Measurements from ENCODE around the gene ZNF285.
"Not testable (repeated sequence)": the region's sequence is repeated elsewhere in the genome, so short reads cannot be mapped to it uniquely, and the experiment has no call there.

The ZNF285 gene

GRCh38 chr19:44401139-44402115 is at the start of gene ZNF285:
Gene ZNF285 (minus strand): TSS chr19:44401608. CDS start chr19:44397213, 4,395 bp downstream.
- no peak for DNase-seq (ENCODE audit: low spot score)

GRCh38 chr19:44447916-44448674 is 46.7 kb upstream of the ZNF285 start, which contains the start of gene ZNF229:
Gene ZNF229 (minus strand): TSS chr19:44448472. CDS start chr19:44442847, 5,625 bp downstream.
- no peak for DNase-seq (ENCODE audit: low spot score)

GRCh38 chr19:44438441-44438840 is 37.0 kb upstream of the ZNF285 start:
- no peak for DNase-seq (ENCODE audit: low spot score)

- no peak for DNase-seq (ENCODE audit: low spot score)
These were observed 34.0 kb upstream of the ZNF285 start for GRCh38 chr19:44435441-44435840.

- peak; percentile 85 for DNase-seq (ENCODE audit: low spot score)
These were observed 29.5 kb upstream of the ZNF285 start for GRCh38 chr19:44430956-44431355.

- DNase-seq (ENCODE audit: low spot score): not testable (repeated sequence)
These were observed 14.1 kb upstream of the ZNF285 start for GRCh38 chr19:44415553-44415952.

GRCh38 chr19:44389268-44389667 is 12.1 kb downstream of the ZNF285 start:
- DNase-seq (ENCODE audit: low spot score): not testable (repeated sequence)

- DNase-seq (ENCODE audit: low spot score): no peak
These were observed 26.6 kb downstream of the ZNF285 start for GRCh38 chr19:44374789-44375188.

GRCh38 chr19:44371815-44372480 is 29.5 kb downstream of the ZNF285 start:
- no peak for DNase-seq (ENCODE audit: low spot score)

- no peak for DNase-seq (ENCODE audit: low spot score)
These were observed 34.4 kb downstream of the ZNF285 start for GRCh38 chr19:44367024-44367423.

GRCh38 chr19:44356383-44357111 is 44.9 kb downstream of the ZNF285 start, which contains the start of gene ZNF112:
Gene ZNF112 (minus strand): TSS chr19:44356680. CDS start chr19:44340539, 16,141 bp downstream.
- DNase-seq (ENCODE audit: low spot score): peak; percentile 93

GRCh38 chr19:44346556-44346955 is 54.9 kb downstream of the ZNF285 start:
- no peak for DNase-seq (ENCODE audit: low spot score)

- no peak for DNase-seq (ENCODE audit: low spot score)
These were observed 55.4 kb downstream of the ZNF285 start for GRCh38 chr19:44345959-44346358.

GRCh38 chr19:44344255-44344654 is 57.2 kb downstream of the ZNF285 start:
- no peak for DNase-seq (ENCODE audit: low spot score)

- no peak for DNase-seq (ENCODE audit: low spot score)
These were observed 59.6 kb downstream of the ZNF285 start for GRCh38 chr19:44341794-44342193.

GRCh38 chr19:44334639-44335038 is 66.8 kb downstream of the ZNF285 start:
- not testable (repeated sequence) for DNase-seq (ENCODE audit: low spot score)

All from RKO (cell line).